Left ventricle myocardium inferior (tissue), 1 donor: ENCODE measurements around the gene RBM22. TPM values are rescaled to one million over a fixed set of nuclear protein-coding genes. Genes with fewer than 3 reads are reported as not detected.

ENCODE experiments used
- DNase-seq: peaks from one replicate; pipeline ENCODE4 v3.0.0-alpha.2; 2020
- H3K27ac ChIP-seq: fragments of 200-600 bp; replicated peaks from 2 replicates; pipeline ENCODE4 v1.8.0; 2021
- H3K27me3 ChIP-seq: fragments of 200-600 bp; 2 replicates; pipeline ENCODE4 v1.8.0; 2021; ENCODE audit warnings: low read depth
- H3K36me3 ChIP-seq: fragments of 200-600 bp; 2 replicates; pipeline ENCODE4 v1.8.0; 2021
- H3K4me1 ChIP-seq: fragments of 200-600 bp; 2 replicates; pipeline ENCODE4 v1.8.0; 2021
- H3K4me3 ChIP-seq: fragments of 200-600 bp; 2 replicates; pipeline ENCODE4 v1.8.0; 2021; ENCODE audit warnings: mild to moderate bottlenecking, moderate library complexity
- H3K9me3 ChIP-seq: fragments of 200-600 bp; replicated peaks from 2 replicates; pipeline ENCODE4 v1.8.0; 2021
- intact Hi-C: fragments of 100-400 bp; cut with micrococcal nuclease; formaldehyde crosslinking; loops from one replicate; pipeline ENCODE4 v1.11.0; 2022
- total RNA-seq: library from RNA; stranded (reverse); fragmentation: NEBNext Ultra II Directional; extraction: Animal tissue kit (Norgen Biotek cat#: 25700); gene quantifications from one replicate; pipeline ENCODE4 v1.2.1, GENCODE V29; 2021
- TF ChIP-seq, protein P1 (sequence below): fragments of 200-600 bp; IDR thresholded peaks from 2 replicates; pipeline ENCODE4 v1.8.0; 2021; ENCODE audit warnings: antibody characterized with exemption, mild to moderate bottlenecking, borderline replicate concordance
- donor health status: DM: no; HTN: yes; CAD: no; lungs with severe emphysema.

RBM22 gene
- total RNA-seq, 1 donor from 2014 or later = 25.2 TPM

DNA sequence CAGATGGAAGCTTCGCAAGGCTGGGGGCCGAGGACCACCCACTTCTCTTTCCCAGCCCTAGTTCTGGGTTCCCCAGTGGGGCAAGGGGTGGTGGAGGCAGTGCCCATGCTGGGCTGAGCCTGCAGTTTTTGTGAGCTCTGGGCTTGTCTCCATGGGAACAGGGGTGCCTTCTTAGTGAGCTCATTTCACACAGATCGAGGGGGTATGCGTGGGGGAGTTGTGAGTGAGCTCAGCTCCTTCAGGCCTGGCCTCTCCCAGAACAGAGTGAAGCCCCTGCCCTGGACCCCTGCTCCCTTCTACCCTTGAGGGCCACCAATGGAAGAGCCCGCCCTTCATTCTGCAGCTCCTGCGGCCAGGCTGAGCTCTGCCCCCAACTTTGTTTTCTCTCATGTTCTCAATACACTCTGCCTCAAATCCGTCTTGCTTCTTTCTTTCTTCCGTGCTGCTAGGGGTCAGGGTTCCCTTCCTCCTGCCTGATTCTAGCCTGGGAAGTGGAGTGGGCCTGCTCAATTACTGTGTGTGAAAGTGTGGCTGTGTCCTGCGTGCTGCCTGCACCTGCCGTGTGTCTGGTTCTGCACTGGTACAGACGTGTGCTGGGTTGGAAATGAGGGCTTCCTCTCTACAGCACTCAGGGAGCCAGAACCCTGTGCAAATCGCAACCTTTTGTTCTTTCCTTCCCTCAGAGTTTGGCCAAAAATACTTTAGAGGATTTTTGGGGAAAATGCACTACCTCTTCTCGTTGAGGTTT is 48.8 kb downstream of the RBM22 start:
- intact Hi-C loops = no loop called here
- Histone ChIP-seq H3K27ac (peak overlapping the region; percentile 97), H3K27me3 (no peaks in the 10 kb centered on the region), H3K4me1 (peaks cover 86% of the 10 kb centered on the region), H3K4me3 (no peak overlapping the region), H3K9me3 (no peaks in the 10 kb centered on the region), H3K36me3 (peaks cover 47% of the 10 kb centered on the region)
- TF ChIP-seq, protein P1, sequence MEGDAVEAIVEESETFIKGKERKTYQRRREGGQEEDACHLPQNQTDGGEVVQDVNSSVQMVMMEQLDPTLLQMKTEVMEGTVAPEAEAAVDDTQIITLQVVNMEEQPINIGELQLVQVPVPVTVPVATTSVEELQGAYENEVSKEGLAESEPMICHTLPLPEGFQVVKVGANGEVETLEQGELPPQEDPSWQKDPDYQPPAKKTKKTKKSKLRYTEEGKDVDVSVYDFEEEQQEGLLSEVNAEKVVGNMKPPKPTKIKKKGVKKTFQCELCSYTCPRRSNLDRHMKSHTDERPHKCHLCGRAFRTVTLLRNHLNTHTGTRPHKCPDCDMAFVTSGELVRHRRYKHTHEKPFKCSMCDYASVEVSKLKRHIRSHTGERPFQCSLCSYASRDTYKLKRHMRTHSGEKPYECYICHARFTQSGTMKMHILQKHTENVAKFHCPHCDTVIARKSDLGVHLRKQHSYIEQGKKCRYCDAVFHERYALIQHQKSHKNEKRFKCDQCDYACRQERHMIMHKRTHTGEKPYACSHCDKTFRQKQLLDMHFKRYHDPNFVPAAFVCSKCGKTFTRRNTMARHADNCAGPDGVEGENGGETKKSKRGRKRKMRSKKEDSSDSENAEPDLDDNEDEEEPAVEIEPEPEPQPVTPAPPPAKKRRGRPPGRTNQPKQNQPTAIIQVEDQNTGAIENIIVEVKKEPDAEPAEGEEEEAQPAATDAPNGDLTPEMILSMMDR = no peak
- no peak for DNase-seq

DNA sequence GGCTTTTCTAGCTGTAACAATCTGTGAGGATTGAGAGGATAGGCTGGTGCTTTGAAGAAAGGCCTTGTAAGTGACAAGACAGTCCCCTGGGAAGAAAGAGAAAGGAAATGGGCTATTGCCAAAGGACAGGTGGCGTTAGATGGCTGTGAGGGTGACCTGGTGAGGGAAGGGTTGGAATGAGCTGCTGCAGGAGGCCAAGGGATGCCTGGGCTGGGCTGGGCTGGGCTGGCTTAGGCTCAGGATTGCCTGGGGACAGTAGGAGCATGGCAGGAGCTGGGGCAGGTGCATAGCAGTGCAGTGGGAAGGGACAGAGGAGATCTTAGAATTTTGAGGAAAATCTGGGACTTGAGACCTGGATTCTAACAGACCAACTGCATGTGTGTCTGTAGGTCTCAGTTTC is 49.5 kb downstream of the RBM22 start:
- Histone ChIP-seq H3K4me3 (no peak overlapping the region), H3K27ac (peak overlapping the region; percentile 97), H3K9me3 (no peaks in the 10 kb centered on the region), H3K27me3 (no peaks in the 10 kb centered on the region), H3K4me1 (peaks cover 88% of the 10 kb centered on the region), H3K36me3 (peaks cover 47% of the 10 kb centered on the region)
- TF ChIP-seq, protein P1 = no peak
- no peak for DNase-seq
- intact Hi-C loops = no loop called here

DNA sequence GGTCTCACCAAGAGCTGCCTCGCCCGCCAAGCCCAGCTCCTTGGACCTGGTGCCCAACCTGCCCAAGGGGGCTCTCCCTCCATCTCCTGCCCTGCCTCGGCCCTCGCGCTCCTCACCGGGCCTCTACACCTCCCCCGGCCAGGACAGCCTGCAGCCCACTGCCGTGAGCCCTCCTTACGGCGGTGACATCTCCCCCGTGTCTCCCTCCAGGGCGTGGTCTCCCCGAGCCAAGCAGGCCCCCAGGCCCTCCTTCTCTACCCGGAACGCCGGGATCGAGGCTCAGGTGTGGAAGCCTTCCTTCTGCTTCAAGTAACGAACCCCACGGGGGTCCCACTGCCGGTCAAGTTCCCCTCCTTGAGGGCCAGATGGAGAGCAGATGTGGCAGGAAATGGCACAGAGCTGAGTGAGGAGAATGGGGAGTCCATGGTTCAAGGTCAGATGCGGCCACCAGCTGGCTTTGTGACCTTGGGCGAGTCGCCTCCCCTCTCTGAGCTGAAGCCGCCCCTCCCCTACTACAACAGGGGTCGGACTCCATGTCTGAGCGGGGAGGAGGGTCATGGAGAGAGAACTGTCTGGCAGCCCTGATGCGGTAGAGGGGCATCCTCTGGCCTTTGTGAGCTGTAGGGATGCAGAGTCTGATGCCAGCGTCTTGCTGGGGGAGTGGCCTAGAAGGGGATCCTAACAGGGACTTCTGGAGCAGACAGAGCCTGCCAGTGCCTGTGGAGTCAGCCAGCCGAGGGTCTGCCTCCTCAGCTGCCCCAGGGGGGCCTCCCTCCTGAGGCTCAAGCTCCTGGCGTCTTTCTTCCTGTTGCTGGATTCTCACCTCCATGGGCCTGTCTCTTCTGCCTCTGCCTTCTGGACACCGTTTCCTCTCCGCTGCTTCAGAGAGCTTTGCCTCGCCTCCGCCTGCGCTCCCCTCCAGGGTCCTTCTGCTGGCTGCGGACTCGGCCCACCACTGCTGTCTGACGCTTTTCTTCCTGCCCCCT is 50.5 kb downstream of the RBM22 start:
- Histone ChIP-seq H3K27ac (peak overlapping the region; percentile 97), H3K36me3 (peaks cover 47% of the 10 kb centered on the region), H3K4me3 (peak overlapping the region; percentile 35), H3K4me1 (peaks cover 88% of the 10 kb centered on the region), H3K27me3 (no peaks in the 10 kb centered on the region), H3K9me3 (no peaks in the 10 kb centered on the region)
- intact Hi-C loops = no loop called here
- no peak for DNase-seq
- TF ChIP-seq, protein P1 = no peak

DNA sequence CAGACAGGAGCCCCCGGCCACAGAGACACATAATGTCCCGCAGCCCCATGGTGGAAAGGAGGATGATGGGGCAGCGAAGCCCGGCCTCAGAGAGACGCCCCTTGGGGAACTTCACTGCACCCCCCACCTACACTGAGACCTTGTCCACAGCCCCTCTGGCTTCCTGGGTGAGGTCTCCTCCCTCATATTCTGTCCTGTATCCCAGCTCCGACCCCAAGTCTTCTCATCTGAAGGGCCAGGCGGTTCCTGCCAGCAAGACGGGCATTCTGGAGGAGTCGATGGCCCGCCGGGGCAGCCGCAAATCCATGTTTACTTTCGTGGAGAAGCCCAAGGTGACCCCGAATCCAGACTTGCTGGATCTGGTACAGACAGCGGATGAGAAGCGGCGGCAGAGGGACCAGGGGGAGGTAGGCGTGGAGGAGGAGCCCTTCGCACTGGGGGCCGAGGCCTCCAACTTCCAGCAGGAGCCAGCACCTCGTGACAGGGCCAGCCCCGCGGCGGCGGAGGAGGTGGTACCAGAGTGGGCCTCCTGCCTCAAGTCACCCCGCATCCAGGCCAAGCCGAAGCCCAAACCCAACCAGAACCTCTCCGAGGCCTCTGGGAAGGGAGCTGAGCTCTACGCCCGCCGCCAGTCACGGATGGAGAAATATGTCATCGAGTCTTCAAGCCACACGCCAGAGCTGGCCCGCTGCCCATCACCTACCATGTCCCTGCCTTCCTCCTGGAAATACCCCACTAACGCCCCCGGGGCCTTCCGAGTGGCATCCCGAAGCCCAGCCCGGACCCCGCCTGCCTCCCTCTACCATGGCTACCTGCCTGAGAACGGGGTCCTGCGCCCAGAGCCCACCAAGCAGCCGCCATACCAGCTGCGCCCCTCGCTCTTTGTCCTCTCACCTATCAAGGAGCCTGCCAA is 51.5 kb downstream of the RBM22 start:
- H3K27ac ChIP-seq = peak overlapping the region; percentile 97
- intact Hi-C loops = no loop called here
- H3K9me3 ChIP-seq = no peaks in the 10 kb centered on the region
- TF ChIP-seq, protein P1 = no peak
- H3K4me1 ChIP-seq = peaks cover 94% of the 10 kb centered on the region
- peak; percentile 75 for DNase-seq
- peak overlapping the region; percentile 35 for H3K4me3 ChIP-seq
- H3K36me3 ChIP-seq = peaks cover 47% of the 10 kb centered on the region
- H3K27me3 ChIP-seq = no peaks in the 10 kb centered on the region
